Upper lobe of right lung (tissue), 1 donor: ENCODE measurements around the gene IL12A. TPM values are rescaled to one million over a fixed set of nuclear protein-coding genes. Genes with fewer than 3 reads are reported as not detected.

Experiments used
- ATAC-seq: fragments of 200-7000 bp; cut with Tn5 transposase; one replicate; pipeline ENCODE4 v1.9.1; 2020; ENCODE audit warnings: mild to moderate bottlenecking, moderate library complexity
- DNase-seq: peaks from one replicate; pipeline ENCODE4 v3.0.0-alpha.2; 2020
- H3K27ac ChIP-seq: fragments of 200-600 bp; one replicate; pipeline ENCODE4 v1.8.0; 2022
- H3K27me3 ChIP-seq: fragments of 200-600 bp; one replicate; pipeline ENCODE4 v1.8.0; 2022; ENCODE audit warnings: mild to moderate bottlenecking
- H3K36me3 ChIP-seq: fragments of 200-600 bp; one replicate; pipeline ENCODE4 v1.8.0; 2022
- H3K4me1 ChIP-seq: fragments of 200-600 bp; one replicate; pipeline ENCODE4 v1.8.0; 2022
- H3K4me3 ChIP-seq: fragments of 200-600 bp; one replicate; pipeline ENCODE4 v1.8.0; 2022; ENCODE audit warnings: mild to moderate bottlenecking
- H3K9me3 ChIP-seq: fragments of 200-600 bp; one replicate; pipeline ENCODE4 v1.8.0; 2022
- CTCF ChIP-seq: fragments of 200-600 bp; IDR thresholded peaks from one replicate; pipeline ENCODE4 v1.8.0; 2022; ENCODE audit warnings: antibody characterized with exemption
- intact Hi-C: fragments of 100-400 bp; cut with DNase I; formaldehyde crosslinking; loops from one replicate; pipeline ENCODE4 v1.11.0; 2022
- total RNA-seq: library from RNA; stranded (reverse); fragmentation: NEBNext Ultra II Directional; extraction: Animal tissue kit (Norgen Biotek cat#: 25700); gene quantifications from one replicate; pipeline ENCODE4 v1.2.1, GENCODE V29; 2021
- donor health status: DM: no; HTN: yes; CAD: no; lungs with severe emphysema.

The IL12A gene
- total RNA-seq, 1 donor from 2014 or later: 0.96 TPM

GRCh38 chr3:160009525-160009924 is 20.9 kb downstream of the IL12A start:
- no peaks in the 10 kb centered on the region for H3K9me3 ChIP-seq

GRCh38 chr3:160010578-160010977 is 21.9 kb downstream of the IL12A start:
- no peaks in the 10 kb centered on the region for H3K4me1 ChIP-seq

More at GRCh38 chr3:160009525-160009924, 20.9 kb downstream of the IL12A start:
- DNase-seq (no peak), ATAC-seq (no peak)
- Histone ChIP-seq H3K27ac (no peak overlapping the region), H3K27me3 (no peaks in the 10 kb centered on the region), H3K36me3 (no peaks in the 10 kb centered on the region), H3K4me1 (no peaks in the 10 kb centered on the region), H3K4me3 (no peak overlapping the region)
- intact Hi-C loops: loop anchor here (5.0 kb wide), 1 partner anchor 182 kb away; no protein-coding TSS in a partner anchor
- TF ChIP-seq CTCF: no peak

GRCh38 chr3:160012108-160012507 is 23.5 kb downstream of the IL12A start:
- H3K4me3 ChIP-seq: no peak overlapping the region
- peak; percentile 55 for ATAC-seq

More at GRCh38 chr3:160010578-160010977, 21.9 kb downstream of the IL12A start:
- ATAC-seq (no peak), DNase-seq (no peak)
- no peak overlapping the region for H3K27ac ChIP-seq
- no peak overlapping the region for H3K4me3 ChIP-seq
- intact Hi-C loops: no loop called here
- H3K36me3 ChIP-seq: no peaks in the 10 kb centered on the region
- H3K27me3 ChIP-seq: no peaks in the 10 kb centered on the region
- no peak for TF ChIP-seq CTCF
- no peaks in the 10 kb centered on the region for H3K9me3 ChIP-seq

GRCh38 chr3:160016972-160017371 is 28.3 kb downstream of the IL12A start:
- ATAC-seq (no peak), DNase-seq (no peak)
- Histone ChIP-seq H3K4me3 (no peak overlapping the region), H3K36me3 (no peaks in the 10 kb centered on the region), H3K27ac (no peak overlapping the region), H3K4me1 (no peaks in the 10 kb centered on the region), H3K9me3 (no peaks in the 10 kb centered on the region), H3K27me3 (no peaks in the 10 kb centered on the region)
- intact Hi-C loops: no loop called here
- TF ChIP-seq CTCF: no peak

More at GRCh38 chr3:160012108-160012507, 23.5 kb downstream of the IL12A start:
- H3K4me1 ChIP-seq: no peaks in the 10 kb centered on the region
- no peaks in the 10 kb centered on the region for H3K27me3 ChIP-seq
- H3K9me3 ChIP-seq: no peaks in the 10 kb centered on the region
- H3K27ac ChIP-seq: no peak overlapping the region
- H3K36me3 ChIP-seq: no peaks in the 10 kb centered on the region
- no peak for DNase-seq
- TF ChIP-seq CTCF: no peak
- intact Hi-C loops: no loop called here

GRCh38 chr3:160018959-160019358 is 30.3 kb downstream of the IL12A start:
- DNase-seq (no peak), ATAC-seq (no peak)
- intact Hi-C loops: no loop called here
- no peaks in the 10 kb centered on the region for H3K4me1 ChIP-seq
- no peaks in the 10 kb centered on the region for H3K27me3 ChIP-seq
- H3K4me3 ChIP-seq: no peak overlapping the region
- H3K9me3 ChIP-seq: no peaks in the 10 kb centered on the region
- no peak overlapping the region for H3K27ac ChIP-seq
- H3K36me3 ChIP-seq: no peaks in the 10 kb centered on the region
- no peak for TF ChIP-seq CTCF
